A549 (cell line): ENCODE measurements around the gene OPCML. TPM values are rescaled to one million over a fixed set of nuclear protein-coding genes. Genes with fewer than 3 reads are reported as not detected.

Source experiments
- ATAC-seq, 2 experiments: fragments of 200-7000 bp in 1 of 2; fragments of >200 bp in 1 of 2; cut with Nextera tagmentation in 1 of 2; cut with Tn5 transposase in 1 of 2; 3 replicates each; pipeline versions ENCODE4 v1.8.0 to v1.9.1; 2018 to 2020; ENCODE audit warnings: mild to moderate bottlenecking in 1 of 2, moderate library complexity in 1 of 2
- CTCF ChIA-PET: fragments of 300-600 bp; sonication (Branson Sonifier 250); formaldehyde crosslinking; extraction: SDS; loops from one replicate; lab custom pipeline; 2021; ENCODE audit warnings: antibody characterized with exemption, inconsistent platforms; lab: Yijun Ruan, JAX
- POLR2A ChIA-PET: fragments of 350-600 bp; formaldehyde crosslinking; extraction: SDS; loops from one replicate; lab custom pipeline; 2021; ENCODE audit warnings: antibody characterized with exemption, inconsistent platforms; lab: Yijun Ruan, JAX
- DNase-seq, 2 experiments: peaks; one replicate each; pipeline versions ENCODE4 v3.0.0 to v3.0.0-alpha.2; 2011 to 2016; ENCODE audit warnings: low read depth in 1 of 2, low spot score in 1 of 2
- FAIRE-seq: peaks from 2 replicates; lab custom pipeline; 2011; peaks lifted over from hg19 to GRCh38; lab: Jason Lieb, UNC
- H3K27ac ChIP-seq, 2 experiments: fragments of >200 bp; sonication (Bioruptor Twin); formaldehyde crosslinking; 3 replicates each; pipeline ENCODE4 v1.5.1; 2016 to 2017
- H3K4me1 ChIP-seq: fragments of >200 bp; sonication (Bioruptor Twin); formaldehyde crosslinking; 3 replicates; pipeline ENCODE4 v1.6.1; 2016
- H3K4me2 ChIP-seq: fragments of >200 bp; sonication (Bioruptor Twin); formaldehyde crosslinking; 3 replicates; pipeline ENCODE4 v1.6.1; 2016
- H3K4me3 ChIP-seq: fragments of >200 bp; sonication (Bioruptor Twin); formaldehyde crosslinking; 3 replicates; pipeline ENCODE4 v1.5.1; 2016
- H3K9me3 ChIP-seq: fragments of >200 bp; sonication (Bioruptor Twin); formaldehyde crosslinking; 3 replicates; pipeline ENCODE4 v1.6.1; 2016
- CBX2 ChIP-seq: fragments of 200-600 bp; sonication (generic); IDR thresholded peaks from 2 replicates; pipeline ENCODE4 v1.6.1; 2016; ENCODE audit warnings: low read depth, mild to moderate bottlenecking, borderline replicate concordance
- CHD2 ChIP-seq: fragments of 150-350 bp; IDR thresholded peaks from 2 replicates; pipeline ENCODE4 v1.6.1; 2014; ENCODE audit warnings: low read length; ENCODE audit not compliant: partially characterized antibody
- CHD4 ChIP-seq: fragments of 200-600 bp; sonication (generic); IDR thresholded peaks from 2 replicates; pipeline ENCODE4 v1.6.1; 2016; ENCODE audit warnings: antibody characterized with exemption, mild to moderate bottlenecking, borderline replicate concordance
- EHMT2 ChIP-seq: fragments of 200-600 bp; sonication (generic); IDR thresholded peaks from 2 replicates; pipeline ENCODE4 v1.6.1; 2016; ENCODE audit warnings: antibody characterized with exemption, low read depth, mild to moderate bottlenecking, moderate library complexity
- EP300 ChIP-seq, 2 experiments: fragments of >200 bp; sonication (Bioruptor Twin); formaldehyde crosslinking; IDR thresholded peaks; 2 replicates in 1 of 2; 3 replicates in 1 of 2; pipeline ENCODE4 v1.6.1; 2016 to 2017
- ESRRA ChIP-seq: fragments of 150-350 bp; IDR thresholded peaks from 2 replicates; pipeline ENCODE4 v1.6.1; 2014; ENCODE audit warnings: mild to moderate bottlenecking, low read length, borderline replicate concordance
- FOSL2 ChIP-seq, 2 experiments: fragments of 450-650 bp in 1 of 2; fragments of >200 bp in 1 of 2; sonication (Bioruptor Twin) in 1 of 2; formaldehyde crosslinking; IDR thresholded peaks; 2 replicates each; pipeline versions ENCODE4 v1.5.0 to v1.6.1; 2016 to 2020; ENCODE audit warnings: mild to moderate bottlenecking in 1 of 2, moderate library complexity in 1 of 2
- HDAC2 ChIP-seq: fragments of 200-600 bp; sonication (generic); IDR thresholded peaks from 2 replicates; pipeline ENCODE4 v1.6.1; 2016
- HOXA7 ChIP-seq: fragments of 250-450 bp; sonication (Bioruptor Pico); IDR thresholded peaks from 2 replicates; pipeline ENCODE4 v1.5.0; 2020; ENCODE audit warnings: mild to moderate bottlenecking, moderate library complexity
- HOXB13 ChIP-seq: fragments of 250-450 bp; sonication (Bioruptor Pico); IDR thresholded peaks from 2 replicates; pipeline ENCODE4 v1.5.0; 2020; ENCODE audit warnings: low read depth, mild to moderate bottlenecking, moderate library complexity
- KDM5A ChIP-seq: fragments of 200-600 bp; sonication (generic); IDR thresholded peaks from 2 replicates; pipeline ENCODE4 v1.6.1; 2016; ENCODE audit warnings: antibody characterized with exemption, mild to moderate bottlenecking
- MAFK ChIP-seq: fragments of 450-650 bp; IDR thresholded peaks from 2 replicates; pipeline ENCODE4 v1.6.1; 2014; ENCODE audit not compliant: partially characterized antibody
- MYC ChIP-seq: IDR thresholded peaks from 2 replicates; pipeline ENCODE4 v1.6.1; 2012; ENCODE audit warnings: mild to moderate bottlenecking, inconsistent platforms, low read length, improper control_type of control experiment, borderline replicate concordance
- POLR2A ChIP-seq: IDR thresholded peaks from 2 replicates; pipeline ENCODE4 v1.6.1; 2012; ENCODE audit warnings: mild to moderate bottlenecking, low read length
- RFX5 ChIP-seq: fragments of 450-650 bp; IDR thresholded peaks from 2 replicates; pipeline ENCODE4 v1.7.1; 2014; ENCODE audit warnings: antibody characterized with exemption, mild to moderate bottlenecking, moderate library complexity
- SMC3 ChIP-seq: fragments of >200 bp; sonication (Bioruptor Twin); formaldehyde crosslinking; IDR thresholded peaks from 3 replicates; pipeline ENCODE4 v1.6.1; 2018; ENCODE audit warnings: inconsistent platforms
- TFCP2L1 ChIP-seq: fragments of 250-450 bp; sonication (Bioruptor Pico); IDR thresholded peaks from 2 replicates; pipeline ENCODE4 v1.5.0; 2021; ENCODE audit warnings: mild to moderate bottlenecking
- TP53 ChIP-seq: fragments of 250-450 bp; sonication (Bioruptor Pico); IDR thresholded peaks from 2 replicates; pipeline ENCODE4 v1.5.0; 2021; ENCODE audit warnings: mild to moderate bottlenecking, moderate library complexity
- ZNF302 ChIP-seq: fragments of 250-450 bp; sonication (Bioruptor Pico); IDR thresholded peaks from 2 replicates; pipeline ENCODE4 v1.9.0; 2021; ENCODE audit warnings: inconsistent platforms, mild to moderate bottlenecking, moderate library complexity
- ZSCAN20 ChIP-seq: fragments of 250-450 bp; sonication (Bioruptor Pico); IDR thresholded peaks from 2 replicates; pipeline ENCODE4 v1.8.0; 2022; ENCODE audit warnings: mild to moderate bottlenecking, moderate library complexity
- WGBS: methylation state at CpG from one replicate; pipeline ENCODE4 v1.1.6; 2017; ENCODE audit errors: missing lambda C conversion rate; 5-methylcytosine and 5-hydroxymethylcytosine counted together
- polyA plus RNA-seq, 4 experiments: library from polyadenylated mRNA; depleted of rRNA in 3 of 4; stranded (reverse); fragments of >200 nt; fragmentation: RNase III in 1 of 4; extraction: RNeasy Plus Mini Kit Qiagen cat#74134 plus additional on column Dnase treatment in 1 of 4; gene quantifications; 2 replicates in 3 of 4; 3 replicates in 1 of 4; pipeline ENCODE4 v1.2.3, GENCODE V29; 2011 to 2017
- TF ChIP-seq, protein P1 (sequence below): IDR thresholded peaks from 2 replicates; pipeline ENCODE4 v1.6.1; 2012; ENCODE audit warnings: low read depth, borderline replicate concordance
- TF ChIP-seq, protein P2 (sequence below): fragments of 450-650 bp; IDR thresholded peaks from 2 replicates; pipeline ENCODE4 v1.6.1; 2014; ENCODE audit warnings: antibody characterized with exemption
- TF ChIP-seq, protein P3 (sequence below): fragments of >200 bp; sonication (Bioruptor Twin); formaldehyde crosslinking; IDR thresholded peaks from 3 replicates; pipeline ENCODE4 v1.6.1; 2016
- TF ChIP-seq, protein P4 (sequence below): fragments of 250-450 bp; sonication (Bioruptor Pico); IDR thresholded peaks from 2 replicates; pipeline ENCODE4 v1.5.0; 2021; ENCODE audit warnings: mild to moderate bottlenecking, moderate library complexity, borderline replicate concordance
- TF ChIP-seq, protein P5 (sequence below): fragments of 200-600 bp; sonication (generic); IDR thresholded peaks from 2 replicates; pipeline ENCODE4 v1.6.1; 2016; ENCODE audit warnings: antibody characterized with exemption, mild to moderate bottlenecking, moderate library complexity
- TF ChIP-seq, protein P6 (sequence below): fragments of >200 bp; sonication (Bioruptor Twin); formaldehyde crosslinking; IDR thresholded peaks from 2 replicates; pipeline ENCODE4 v1.6.1; 2016

OPCML gene
- polyA plus RNA-seq, 2 of the 4 experiments (the other 2 are of a cell fraction), result not detected

DNA sequence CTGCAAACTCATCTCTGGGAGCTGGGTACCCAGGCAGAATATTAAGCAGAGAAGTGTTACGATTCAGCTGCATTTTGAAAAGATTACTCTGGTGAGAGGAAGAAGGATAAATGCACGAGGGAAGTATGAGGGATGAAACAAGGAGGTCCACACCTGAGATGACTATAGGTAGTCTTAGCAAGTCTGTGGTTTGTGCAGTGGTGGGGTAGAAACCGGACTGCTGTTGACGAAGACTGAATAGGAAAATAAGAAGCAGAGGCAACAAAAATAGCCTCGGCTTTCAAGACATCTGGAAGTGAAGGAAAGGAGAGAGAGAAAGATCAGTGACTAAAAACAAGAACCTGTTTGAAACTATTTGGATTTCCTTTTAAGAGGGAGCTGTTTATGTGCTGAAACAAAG lies 810.8 kb downstream of the OPCML start:
- FAIRE-seq (no peak), DNase-seq (no peak)
- TF ChIP-seq KDM5A (no peak), ZSCAN20 (CRISPR knock-in tag) (no peak), CBX2 (no peak), FOSL2 (IDR thresholded peaks at IDR 0.05) (no peak), FOSL2 (CRISPR knock-in tag; IDR thresholded peaks at IDR 0.05) (no peak), POLR2A (no peak), CHD2 (no peak), ESRRA (no peak), HOXB13 (no peak), CHD4 (no peak), EHMT2 (no peak), MAFK (no peak), ZNF302 (CRISPR knock-in tag) (no peak), EP300 (IDR thresholded peaks at IDR 0.05) (no peak), TFCP2L1 (CRISPR knock-in tag) (no peak), HOXA7 (CRISPR knock-in tag) (no peak)
- TF ChIP-seq, protein P1, sequence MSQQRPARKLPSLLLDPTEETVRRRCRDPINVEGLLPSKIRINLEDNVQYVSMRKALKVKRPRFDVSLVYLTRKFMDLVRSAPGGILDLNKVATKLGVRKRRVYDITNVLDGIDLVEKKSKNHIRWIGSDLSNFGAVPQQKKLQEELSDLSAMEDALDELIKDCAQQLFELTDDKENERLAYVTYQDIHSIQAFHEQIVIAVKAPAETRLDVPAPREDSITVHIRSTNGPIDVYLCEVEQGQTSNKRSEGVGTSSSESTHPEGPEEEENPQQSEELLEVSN, result no peak
- TF ChIP-seq, protein P2, sequence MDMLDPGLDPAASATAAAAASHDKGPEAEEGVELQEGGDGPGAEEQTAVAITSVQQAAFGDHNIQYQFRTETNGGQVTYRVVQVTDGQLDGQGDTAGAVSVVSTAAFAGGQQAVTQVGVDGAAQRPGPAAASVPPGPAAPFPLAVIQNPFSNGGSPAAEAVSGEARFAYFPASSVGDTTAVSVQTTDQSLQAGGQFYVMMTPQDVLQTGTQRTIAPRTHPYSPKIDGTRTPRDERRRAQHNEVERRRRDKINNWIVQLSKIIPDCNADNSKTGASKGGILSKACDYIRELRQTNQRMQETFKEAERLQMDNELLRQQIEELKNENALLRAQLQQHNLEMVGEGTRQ, result no peak
- TF ChIP-seq, protein P3, sequence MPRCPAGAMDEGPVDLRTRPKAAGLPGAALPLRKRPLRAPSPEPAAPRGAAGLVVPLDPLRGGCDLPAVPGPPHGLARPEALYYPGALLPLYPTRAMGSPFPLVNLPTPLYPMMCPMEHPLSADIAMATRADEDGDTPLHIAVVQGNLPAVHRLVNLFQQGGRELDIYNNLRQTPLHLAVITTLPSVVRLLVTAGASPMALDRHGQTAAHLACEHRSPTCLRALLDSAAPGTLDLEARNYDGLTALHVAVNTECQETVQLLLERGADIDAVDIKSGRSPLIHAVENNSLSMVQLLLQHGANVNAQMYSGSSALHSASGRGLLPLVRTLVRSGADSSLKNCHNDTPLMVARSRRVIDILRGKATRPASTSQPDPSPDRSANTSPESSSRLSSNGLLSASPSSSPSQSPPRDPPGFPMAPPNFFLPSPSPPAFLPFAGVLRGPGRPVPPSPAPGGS, result no peak
- TF ChIP-seq, all 56 proteins: peak for 0
- WGBS, result 1% methylated on average over 5 of the region's 5 CpGs
- no peak for ATAC-seq
- Histone ChIP-seq H3K9me3 (no peaks in the 10 kb centered on the region), H3K4me1 (no peaks in the 10 kb centered on the region), H3K4me2 (no peak overlapping the region), H3K27ac (no peak overlapping the region), H3K4me3 (no peak overlapping the region)
- POLR2A ChIA-PET, result no interaction called here
- CTCF ChIA-PET, result no interaction called here

DNA sequence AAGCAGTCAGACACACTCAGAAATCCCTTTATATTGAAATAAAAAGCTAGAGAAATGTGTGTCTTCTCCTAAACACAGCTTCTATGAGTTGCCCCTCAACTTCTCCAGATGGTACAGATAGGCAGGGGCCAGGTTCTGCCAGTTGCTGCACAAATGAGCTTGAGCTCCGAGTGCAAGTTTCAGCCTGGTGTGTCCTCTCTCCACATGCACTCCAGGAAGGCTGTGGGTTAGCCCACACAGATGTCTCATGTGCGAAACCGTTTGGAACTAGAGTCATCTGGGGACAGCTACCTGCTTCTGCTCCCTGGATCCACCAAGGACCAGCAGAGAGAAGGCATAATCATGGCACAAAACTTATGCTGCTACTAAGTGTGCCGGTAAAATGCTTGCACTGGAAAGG lies 812.6 kb downstream of the OPCML start:
- no peak for FAIRE-seq
- no peak for ATAC-seq

More for the DNA sequence above, 812.6 kb downstream of the OPCML start:
- POLR2A ChIA-PET, result no interaction called here
- no peaks in the 10 kb centered on the region for H3K4me1 ChIP-seq
- no peaks in the 10 kb centered on the region for H3K9me3 ChIP-seq
- no peak for TF ChIP-seq KDM5A
- TF ChIP-seq HOXB13, result no peak
- TF ChIP-seq SMC3, result no peak
- TF ChIP-seq, protein P4, sequence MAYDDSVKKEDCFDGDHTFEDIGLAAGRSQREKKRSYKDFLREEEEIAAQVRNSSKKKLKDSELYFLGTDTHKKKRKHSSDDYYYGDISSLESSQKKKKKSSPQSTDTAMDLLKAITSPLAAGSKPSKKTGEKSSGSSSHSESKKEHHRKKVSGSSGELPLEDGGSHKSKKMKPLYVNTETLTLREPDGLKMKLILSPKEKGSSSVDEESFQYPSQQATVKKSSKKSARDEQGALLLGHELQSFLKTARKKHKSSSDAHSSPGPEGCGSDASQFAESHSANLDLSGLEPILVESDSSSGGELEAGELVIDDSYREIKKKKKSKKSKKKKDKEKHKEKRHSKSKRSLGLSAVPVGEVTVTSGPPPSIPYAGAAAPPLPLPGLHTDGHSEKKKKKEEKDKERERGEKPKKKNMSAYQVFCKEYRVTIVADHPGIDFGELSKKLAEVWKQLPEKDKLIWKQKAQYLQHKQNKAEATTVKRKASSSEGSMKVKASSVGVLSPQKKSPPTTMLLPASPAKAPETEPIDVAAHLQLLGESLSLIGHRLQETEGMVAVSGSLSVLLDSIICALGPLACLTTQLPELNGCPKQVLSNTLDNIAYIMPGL, result no peak
- TF ChIP-seq ZSCAN20 (CRISPR knock-in tag), result no peak
- TF ChIP-seq, protein P5, sequence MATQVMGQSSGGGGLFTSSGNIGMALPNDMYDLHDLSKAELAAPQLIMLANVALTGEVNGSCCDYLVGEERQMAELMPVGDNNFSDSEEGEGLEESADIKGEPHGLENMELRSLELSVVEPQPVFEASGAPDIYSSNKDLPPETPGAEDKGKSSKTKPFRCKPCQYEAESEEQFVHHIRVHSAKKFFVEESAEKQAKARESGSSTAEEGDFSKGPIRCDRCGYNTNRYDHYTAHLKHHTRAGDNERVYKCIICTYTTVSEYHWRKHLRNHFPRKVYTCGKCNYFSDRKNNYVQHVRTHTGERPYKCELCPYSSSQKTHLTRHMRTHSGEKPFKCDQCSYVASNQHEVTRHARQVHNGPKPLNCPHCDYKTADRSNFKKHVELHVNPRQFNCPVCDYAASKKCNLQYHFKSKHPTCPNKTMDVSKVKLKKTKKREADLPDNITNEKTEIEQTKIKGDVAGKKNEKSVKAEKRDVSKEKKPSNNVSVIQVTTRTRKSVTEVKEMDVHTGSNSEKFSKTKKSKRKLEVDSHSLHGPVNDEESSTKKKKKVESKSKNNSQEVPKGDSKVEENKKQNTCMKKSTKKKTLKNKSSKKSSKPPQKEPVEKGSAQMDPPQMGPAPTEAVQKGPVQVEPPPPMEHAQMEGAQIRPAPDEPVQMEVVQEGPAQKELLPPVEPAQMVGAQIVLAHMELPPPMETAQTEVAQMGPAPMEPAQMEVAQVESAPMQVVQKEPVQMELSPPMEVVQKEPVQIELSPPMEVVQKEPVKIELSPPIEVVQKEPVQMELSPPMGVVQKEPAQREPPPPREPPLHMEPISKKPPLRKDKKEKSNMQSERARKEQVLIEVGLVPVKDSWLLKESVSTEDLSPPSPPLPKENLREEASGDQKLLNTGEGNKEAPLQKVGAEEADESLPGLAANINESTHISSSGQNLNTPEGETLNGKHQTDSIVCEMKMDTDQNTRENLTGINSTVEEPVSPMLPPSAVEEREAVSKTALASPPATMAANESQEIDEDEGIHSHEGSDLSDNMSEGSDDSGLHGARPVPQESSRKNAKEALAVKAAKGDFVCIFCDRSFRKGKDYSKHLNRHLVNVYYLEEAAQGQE, result no peak
- TF ChIP-seq TP53 (CRISPR knock-in tag), result no peak
- TF ChIP-seq, protein P6, sequence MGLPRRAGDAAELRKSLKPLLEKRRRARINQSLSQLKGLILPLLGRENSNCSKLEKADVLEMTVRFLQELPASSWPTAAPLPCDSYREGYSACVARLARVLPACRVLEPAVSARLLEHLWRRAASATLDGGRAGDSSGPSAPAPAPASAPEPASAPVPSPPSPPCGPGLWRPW, result no peak
- TF ChIP-seq RFX5, result no peak
- no peak for TF ChIP-seq MYC
- TF ChIP-seq HDAC2, result no peak
- TF ChIP-seq, protein P2, result no peak
- TF ChIP-seq FOSL2 (IDR thresholded peaks at IDR 0.05), result no peak
- no peak for TF ChIP-seq FOSL2 (CRISPR knock-in tag; IDR thresholded peaks at IDR 0.05)
- no peak for TF ChIP-seq TFCP2L1 (CRISPR knock-in tag)
- TF ChIP-seq, all 56 proteins: peak for 0
- DNase-seq, result no peak
- no peak overlapping the region for H3K27ac ChIP-seq
- CTCF ChIA-PET, result no interaction called here
- no peak overlapping the region for H3K4me2 ChIP-seq
- WGBS, result 50% methylated on average over 1 of the region's 4 CpGs
- H3K4me3 ChIP-seq, result no peak overlapping the region
